Hepatocyte (in vitro differentiated cells): ENCODE results near the gene HSPA4L.

Experiments
- EZH2 ChIP-seq: fragments of 200-600 bp; sonication (generic); IDR thresholded peaks from 2 replicates; pipeline ENCODE4 v1.6.1; 2016; ENCODE audit warnings: antibody characterized with exemption, mild to moderate bottlenecking, borderline replicate concordance
- TF ChIP-seq, protein P1 (sequence below): fragments of 200-600 bp; sonication (generic); IDR thresholded peaks from 2 replicates; pipeline ENCODE4 v1.5.1; 2016; ENCODE audit warnings: antibody characterized with exemption, mild to moderate bottlenecking; ENCODE audit not compliant: poor library complexity

GRCh38 chr4:127756906-127757305 is 25.2 kb upstream of the HSPA4L start:
- TF ChIP-seq, protein P1, sequence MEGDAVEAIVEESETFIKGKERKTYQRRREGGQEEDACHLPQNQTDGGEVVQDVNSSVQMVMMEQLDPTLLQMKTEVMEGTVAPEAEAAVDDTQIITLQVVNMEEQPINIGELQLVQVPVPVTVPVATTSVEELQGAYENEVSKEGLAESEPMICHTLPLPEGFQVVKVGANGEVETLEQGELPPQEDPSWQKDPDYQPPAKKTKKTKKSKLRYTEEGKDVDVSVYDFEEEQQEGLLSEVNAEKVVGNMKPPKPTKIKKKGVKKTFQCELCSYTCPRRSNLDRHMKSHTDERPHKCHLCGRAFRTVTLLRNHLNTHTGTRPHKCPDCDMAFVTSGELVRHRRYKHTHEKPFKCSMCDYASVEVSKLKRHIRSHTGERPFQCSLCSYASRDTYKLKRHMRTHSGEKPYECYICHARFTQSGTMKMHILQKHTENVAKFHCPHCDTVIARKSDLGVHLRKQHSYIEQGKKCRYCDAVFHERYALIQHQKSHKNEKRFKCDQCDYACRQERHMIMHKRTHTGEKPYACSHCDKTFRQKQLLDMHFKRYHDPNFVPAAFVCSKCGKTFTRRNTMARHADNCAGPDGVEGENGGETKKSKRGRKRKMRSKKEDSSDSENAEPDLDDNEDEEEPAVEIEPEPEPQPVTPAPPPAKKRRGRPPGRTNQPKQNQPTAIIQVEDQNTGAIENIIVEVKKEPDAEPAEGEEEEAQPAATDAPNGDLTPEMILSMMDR = no peak
- no peak for TF ChIP-seq EZH2
